Neural progenitor cell (in vitro differentiated cells): Measurements from ENCODE around the gene KDM4B. TPM values are rescaled to one million over a fixed set of nuclear protein-coding genes. Genes with fewer than 3 reads are reported as not detected.
A peak's percentile ranks its signal among the peaks of the same experiment; 100 is the strongest.

ENCODE experiments used
- DNase-seq: peaks from one replicate; pipeline ENCODE4 v3.0.0-alpha.2; 2016; ENCODE audit warnings: low spot score
- H2AFZ ChIP-seq: fragments of 200-600 bp; sonication (generic); replicated peaks from 2 replicates; pipeline ENCODE4 v1.6.1; 2016; ENCODE audit warnings: antibody characterized with exemption
- H3F3A ChIP-seq: fragments of 200-600 bp; sonication (generic); 2 replicates; pipeline ENCODE4 v1.6.1; 2016; ENCODE audit warnings: antibody characterized with exemption, low read depth
- H3K27ac ChIP-seq: fragments of 200-600 bp; sonication (generic); 2 replicates; pipeline ENCODE4 v1.5.1; 2016; ENCODE audit warnings: mild to moderate bottlenecking
- H3K27me3 ChIP-seq: fragments of 200-600 bp; sonication (generic); 2 replicates; pipeline ENCODE4 v1.6.1; 2016; ENCODE audit warnings: mild to moderate bottlenecking, moderate library complexity
- H3K36me3 ChIP-seq: fragments of 200-600 bp; sonication (generic); 2 replicates; pipeline ENCODE4 v1.5.1; 2016
- H3K4me1 ChIP-seq: fragments of 200-600 bp; sonication (generic); 2 replicates; pipeline ENCODE4 v1.6.1; 2016; ENCODE audit warnings: mixed run types
- H3K4me2 ChIP-seq: fragments of 200-600 bp; sonication (generic); 2 replicates; pipeline ENCODE4 v1.6.1; 2016
- H3K4me3 ChIP-seq: fragments of 200-600 bp; sonication (generic); 2 replicates; pipeline ENCODE4 v1.5.1; 2016
- H3K79me2 ChIP-seq: fragments of 200-600 bp; sonication (generic); 2 replicates; pipeline ENCODE4 v1.6.1; 2016; ENCODE audit warnings: low read depth
- H3K9ac ChIP-seq: fragments of 200-600 bp; sonication (generic); 2 replicates; pipeline ENCODE4 v1.6.1; 2016
- H3K9me3 ChIP-seq: fragments of 200-600 bp; sonication (generic); 2 replicates; pipeline ENCODE4 v1.5.1; 2016; ENCODE audit warnings: low read depth
- H4K20me1 ChIP-seq: fragments of 200-600 bp; sonication (generic); 2 replicates; pipeline ENCODE4 v1.6.1; 2016; ENCODE audit warnings: low read depth
- H3K27ac Mint-ChIP-seq: 3 replicates; pipeline ENCODE4 v1.8.0; 2021; ENCODE audit warnings: mixed read lengths
- H3K27me3 Mint-ChIP-seq: 2 replicates; pipeline ENCODE4 v1.8.0; 2022; ENCODE audit warnings: low read depth, mild to moderate bottlenecking, inconsistent platforms, moderate library complexity, mixed read lengths; ENCODE audit not compliant: insufficient read depth
- H3K36me3 Mint-ChIP-seq: 3 replicates; pipeline ENCODE4 v1.8.0; 2021; ENCODE audit warnings: mixed read lengths
- H3K4me1 Mint-ChIP-seq: 3 replicates; pipeline ENCODE4 v1.8.0; 2021; ENCODE audit warnings: mixed read lengths
- H3K4me3 Mint-ChIP-seq: 3 replicates; pipeline ENCODE4 v1.8.0; 2021; ENCODE audit warnings: mild to moderate bottlenecking, moderate library complexity, mixed read lengths
- H3K9me3 Mint-ChIP-seq: 3 replicates; pipeline ENCODE4 v1.8.0; 2020; ENCODE audit warnings: mixed read lengths
- CTCF ChIP-seq: fragments of 200-600 bp; sonication (generic); IDR thresholded peaks from 2 replicates; pipeline ENCODE4 v1.5.1; 2017; ENCODE audit warnings: antibody characterized with exemption, mild to moderate bottlenecking
- EZH2 ChIP-seq: fragments of 200-600 bp; sonication (generic); IDR thresholded peaks from 2 replicates; pipeline ENCODE4 v1.6.1; 2017; ENCODE audit warnings: antibody characterized with exemption, mild to moderate bottlenecking, moderate library complexity
- EZH2phosphoT487 ChIP-seq: fragments of 200-600 bp; sonication (generic); IDR thresholded peaks from 2 replicates; pipeline ENCODE4 v1.6.1; 2017; ENCODE audit warnings: antibody characterized with exemption
- total RNA-seq: library from RNA; depleted of rRNA; stranded (reverse); fragments of >200 nt; gene quantifications from 2 replicates; pipeline ENCODE4 v1.2.3, GENCODE V29; 2015; ENCODE audit warnings: low replicate concordance

KDM4B gene
- total RNA-seq, 1 donor from 2014 or later, result 16.0 TPM

GRCh38 chr19:5188548-5189317, 219.8 kb downstream of the KDM4B start:
- no peaks in the 10 kb centered on the region for H3K9me3 Mint-ChIP-seq

GRCh38 chr19:5189318-5189607, 220.3 kb downstream of the KDM4B start:
- no peak overlapping the region for H3K4me2 ChIP-seq
- Mint-ChIP-seq H3K27me3 (peaks cover 8% of the 10 kb centered on the region), H3K4me3 (no peak overlapping the region)

More at GRCh38 chr19:5188548-5189317, 219.8 kb downstream of the KDM4B start:
- no peak overlapping the region for H2AFZ ChIP-seq
- Mint-ChIP-seq H3K36me3 (peaks cover 3% of the 10 kb centered on the region), H3K27ac (peak overlapping the region; percentile 97), H3K27me3 (peaks cover 8% of the 10 kb centered on the region), H3K4me1 (peaks cover 40% of the 10 kb centered on the region), H3K4me3 (peak overlapping the region; percentile 11)
- H4K20me1 ChIP-seq, result no peaks in the 10 kb centered on the region
- H3F3A ChIP-seq, result peaks cover 31% of the 10 kb centered on the region
- H3K4me2 ChIP-seq, result no peak overlapping the region
- H3K79me2 ChIP-seq, result no peaks in the 10 kb centered on the region
- no peaks in the 10 kb centered on the region for H3K9me3 ChIP-seq
- DNase-seq, result no peak
- TF ChIP-seq CTCF, result no peak
- TF ChIP-seq EZH2phosphoT487, result no peak
- TF ChIP-seq EZH2, result no peak
- H3K4me3 ChIP-seq, result no peak overlapping the region
- no peak overlapping the region for H3K9ac ChIP-seq
- H3K27ac ChIP-seq, result no peak overlapping the region
- H3K4me1 ChIP-seq, result peaks cover 18% of the 10 kb centered on the region
- H3K36me3 ChIP-seq, result no peaks in the 10 kb centered on the region
- H3K27me3 ChIP-seq, result no peaks in the 10 kb centered on the region

GRCh38 chr19:5191091-5191490, 222.2 kb downstream of the KDM4B start:
- Histone ChIP-seq H3K4me2 (no peak overlapping the region), H3K9ac (no peak overlapping the region), H4K20me1 (no peaks in the 10 kb centered on the region), H3K27ac (no peak overlapping the region), H3K4me3 (no peak overlapping the region), H2AFZ (no peak overlapping the region), H3K79me2 (no peaks in the 10 kb centered on the region), H3K27me3 (no peaks in the 10 kb centered on the region), H3K9me3 (no peaks in the 10 kb centered on the region), H3K36me3 (no peaks in the 10 kb centered on the region), H3F3A (peaks cover 45% of the 10 kb centered on the region), H3K4me1 (peaks cover 18% of the 10 kb centered on the region)
- TF ChIP-seq EZH2 (no peak), EZH2phosphoT487 (no peak), CTCF (no peak)
- no peak for DNase-seq
- peaks cover 6% of the 10 kb centered on the region for H3K36me3 Mint-ChIP-seq
- no peak overlapping the region for H3K4me3 Mint-ChIP-seq
- H3K27me3 Mint-ChIP-seq, result peaks cover 8% of the 10 kb centered on the region
- peaks cover 48% of the 10 kb centered on the region for H3K4me1 Mint-ChIP-seq
- H3K27ac Mint-ChIP-seq, result peak overlapping the region; percentile 59
- H3K9me3 Mint-ChIP-seq, result no peaks in the 10 kb centered on the region

More at GRCh38 chr19:5189318-5189607, 220.3 kb downstream of the KDM4B start:
- no peak for DNase-seq
- H3K27ac Mint-ChIP-seq, result peak overlapping the region; percentile 97
- H3K4me1 Mint-ChIP-seq, result peaks cover 40% of the 10 kb centered on the region
- H3K27ac ChIP-seq, result peak overlapping the region; percentile 58
- H3F3A ChIP-seq, result peaks cover 36% of the 10 kb centered on the region
- peaks cover 18% of the 10 kb centered on the region for H3K4me1 ChIP-seq
- H3K36me3 ChIP-seq, result no peaks in the 10 kb centered on the region
- H3K27me3 ChIP-seq, result no peaks in the 10 kb centered on the region
- peaks cover 3% of the 10 kb centered on the region for H3K36me3 Mint-ChIP-seq
- TF ChIP-seq CTCF, result no peak
- TF ChIP-seq EZH2, result no peak
- no peak for TF ChIP-seq EZH2phosphoT487
- H2AFZ ChIP-seq, result no peak overlapping the region
- H3K4me3 ChIP-seq, result no peak overlapping the region
- H4K20me1 ChIP-seq, result no peaks in the 10 kb centered on the region
- H3K9me3 Mint-ChIP-seq, result no peaks in the 10 kb centered on the region
- no peaks in the 10 kb centered on the region for H3K9me3 ChIP-seq
- no peak overlapping the region for H3K9ac ChIP-seq
- H3K79me2 ChIP-seq, result no peaks in the 10 kb centered on the region
